HEK293 (cell line): ENCODE measurements around the gene METTL21A.

Experiments used
- CTCF ChIA-PET: fragments of 350-600 bp; formaldehyde crosslinking; extraction: SDS; loops from one replicate; lab custom pipeline; 2021; ENCODE audit warnings: antibody characterized with exemption; lab: Yijun Ruan, JAX
- POLR2A ChIA-PET: fragments of 300-600 bp; formaldehyde crosslinking; extraction: SDS; loops from one replicate; lab custom pipeline; 2020; ENCODE audit warnings: antibody characterized with exemption, inconsistent platforms; lab: Yijun Ruan, JAX
- H3K27ac ChIP-seq: fragments of 200-500 bp; sonication (Bioruptor generic); 2 replicates; pipeline ENCODE4 v1.5.1; 2014; ENCODE audit warnings: low read depth, low read length, control low read depth, inconsistent platforms; ENCODE audit errors: extremely low read depth
- H3K36me3 ChIP-seq, 2 experiments: fragments of 200-500 bp in 1 of 2; sonication (Bioruptor generic) in 1 of 2; 1 replicate in 1 of 2; 2 replicates in 1 of 2; pipeline ENCODE4 v1.5.1; 2014 to 2017; ENCODE audit warnings: inconsistent platforms in 2 of 2, low read length in 2 of 2; ENCODE audit not compliant: control insufficient read depth in 2 of 2, insufficient read depth in 1 of 2
- H3K4me1 ChIP-seq: fragments of 200-500 bp; sonication (Bioruptor generic); 2 replicates; pipeline ENCODE4 v1.5.1; 2014; ENCODE audit warnings: mild to moderate bottlenecking, low read length, inconsistent platforms; ENCODE audit not compliant: control insufficient read depth, insufficient read depth
- H3K4me3 ChIP-seq: 2 replicates; pipeline ENCODE4 v1.5.1; 2011; ENCODE audit warnings: low read depth, mild to moderate bottlenecking, control low read depth, low read length, moderate library complexity
- H3K9me3 ChIP-seq: fragments of 200-500 bp; sonication (Bioruptor generic); 2 replicates; pipeline ENCODE4 v1.5.1; 2014; ENCODE audit warnings: low read depth, low read length, inconsistent platforms; ENCODE audit not compliant: control insufficient read depth, insufficient read depth
- BCL6B ChIP-seq: fragments of 450-650 bp; formaldehyde crosslinking; IDR thresholded peaks from 2 replicates; pipeline ENCODE4 v1.5.1; 2017; ENCODE audit warnings: missing biosample characterization, missing genetic modification characterization
- EGR2 ChIP-seq: fragments of 450-650 bp; formaldehyde crosslinking; IDR thresholded peaks from 2 replicates; pipeline ENCODE4 v1.5.1; 2016; ENCODE audit warnings: low read depth, missing biosample characterization, missing genetic modification characterization
- GFI1B ChIP-seq: fragments of 450-650 bp; formaldehyde crosslinking; IDR thresholded peaks from 2 replicates; pipeline ENCODE4 v1.5.1; 2016; ENCODE audit warnings: missing biosample characterization, missing genetic modification characterization
- KLF1 ChIP-seq: fragments of 450-650 bp; formaldehyde crosslinking; IDR thresholded peaks from 2 replicates; pipeline ENCODE4 v1.5.1; 2016; ENCODE audit warnings: missing biosample characterization, missing genetic modification characterization
- KLF16 ChIP-seq: fragments of 450-650 bp; formaldehyde crosslinking; IDR thresholded peaks from 2 replicates; pipeline ENCODE4 v1.5.1; 2017; ENCODE audit warnings: missing biosample characterization, missing genetic modification characterization
- SCRT1 ChIP-seq: fragments of 450-650 bp; formaldehyde crosslinking; IDR thresholded peaks from 2 replicates; pipeline ENCODE4 v1.5.1; 2016; ENCODE audit warnings: missing biosample characterization, missing genetic modification characterization, borderline replicate concordance
- ZBTB10 ChIP-seq: fragments of 450-650 bp; formaldehyde crosslinking; IDR thresholded peaks from 2 replicates; pipeline ENCODE4 v1.5.1; 2016; ENCODE audit warnings: missing biosample characterization, missing genetic modification characterization
- ZBTB49 ChIP-seq: fragments of 450-650 bp; formaldehyde crosslinking; IDR thresholded peaks from 2 replicates; pipeline ENCODE4 v1.5.1; 2016; ENCODE audit warnings: missing biosample characterization, missing genetic modification characterization, low read depth
- ZBTB6 ChIP-seq: fragments of 450-650 bp; formaldehyde crosslinking; IDR thresholded peaks from 2 replicates; pipeline ENCODE4 v1.5.1; 2017; ENCODE audit warnings: missing biosample characterization, missing genetic modification characterization
- ZBTB8A ChIP-seq: fragments of 450-650 bp; formaldehyde crosslinking; IDR thresholded peaks from 2 replicates; pipeline ENCODE4 v1.5.1; 2016; ENCODE audit warnings: missing biosample characterization, missing genetic modification characterization
- ZNF10 ChIP-seq: fragments of 450-650 bp; formaldehyde crosslinking; IDR thresholded peaks from 2 replicates; pipeline ENCODE4 v1.5.1; 2017; ENCODE audit warnings: missing biosample characterization, missing genetic modification characterization
- ZNF140 ChIP-seq: fragments of 450-650 bp; formaldehyde crosslinking; IDR thresholded peaks from 2 replicates; pipeline ENCODE4 v1.5.1; 2016; ENCODE audit warnings: missing biosample characterization, missing genetic modification characterization
- ZNF148 ChIP-seq: fragments of 450-650 bp; formaldehyde crosslinking; IDR thresholded peaks from 2 replicates; pipeline ENCODE4 v1.5.0; 2017; ENCODE audit warnings: missing biosample characterization, missing genetic modification characterization, borderline replicate concordance
- ZNF362 ChIP-seq: fragments of 450-650 bp; formaldehyde crosslinking; IDR thresholded peaks from 2 replicates; pipeline ENCODE4 v1.5.1; 2016; ENCODE audit warnings: missing biosample characterization, missing genetic modification characterization
- ZNF37A ChIP-seq: fragments of 450-650 bp; IDR thresholded peaks from 2 replicates; pipeline ENCODE4 v1.5.1; 2018; ENCODE audit warnings: missing biosample characterization, missing genetic modification characterization
- ZNF518A ChIP-seq: fragments of 450-650 bp; formaldehyde crosslinking; conservative IDR thresholded peaks from 2 replicates; pipeline ENCODE4 v1.5.1; 2016; ENCODE audit warnings: low read depth, missing biosample characterization, missing genetic modification characterization
- ZNF610 ChIP-seq: fragments of 450-650 bp; formaldehyde crosslinking; IDR thresholded peaks from 2 replicates; pipeline ENCODE4 v1.5.1; 2016; ENCODE audit warnings: missing biosample characterization, missing genetic modification characterization, borderline replicate concordance
- ZNF658 ChIP-seq: fragments of 450-650 bp; formaldehyde crosslinking; IDR thresholded peaks from 2 replicates; pipeline ENCODE4; 2016; ENCODE audit warnings: missing biosample characterization, missing genetic modification characterization
- ZNF664 ChIP-seq: fragments of 450-650 bp; formaldehyde crosslinking; IDR thresholded peaks from 2 replicates; pipeline ENCODE4 v1.5.1; 2016; ENCODE audit warnings: missing biosample characterization, missing genetic modification characterization
- ZNF792 ChIP-seq: fragments of 450-650 bp; formaldehyde crosslinking; IDR thresholded peaks from 2 replicates; pipeline ENCODE4 v1.5.1; 2016; ENCODE audit warnings: missing biosample characterization, missing genetic modification characterization

METTL21A gene

GRCh38 chr2:207571370-207571769 is 53.8 kb downstream of the METTL21A start:
- peaks cover 54 to 55% of the 10 kb centered on the region in 2 experiments for H3K36me3 ChIP-seq

More at GRCh38 chr2:207571370-207571769, 53.8 kb downstream of the METTL21A start:
- POLR2A ChIA-PET: no interaction called here
- TF ChIP-seq ZNF148 (no peak), ZBTB8A (tag by site-specific recombination) (no peak), GFI1B (tag by site-specific recombination) (no peak), ZNF362 (tag by site-specific recombination) (no peak), ZNF10 (tag by site-specific recombination) (no peak), ZNF658 (no peak), ZNF664 (tag by site-specific recombination) (no peak), ZBTB6 (tag by site-specific recombination) (no peak), ZNF37A (no peak), ZNF610 (tag by site-specific recombination) (no peak), EGR2 (tag by site-specific recombination) (no peak), ZBTB49 (tag by site-specific recombination) (no peak), ZNF140 (no peak), KLF16 (no peak), KLF1 (tag by site-specific recombination) (no peak), ZNF792 (tag by site-specific recombination) (no peak), SCRT1 (no peak), BCL6B (tag by site-specific recombination) (no peak), ZNF518A (tag by site-specific recombination) (no peak), ZBTB10 (tag by site-specific recombination) (no peak)
- H3K4me1 ChIP-seq: no peaks in the 10 kb centered on the region
- no peak overlapping the region for H3K4me3 ChIP-seq
- CTCF ChIA-PET: no interaction called here
- no peaks in the 10 kb centered on the region for H3K9me3 ChIP-seq
- no peak overlapping the region for H3K27ac ChIP-seq
